ENCODE data around the gene AP1M1.
A peak's percentile ranks its signal among the peaks of the same experiment; 100 is the strongest.

The AP1M1 gene

DNA sequence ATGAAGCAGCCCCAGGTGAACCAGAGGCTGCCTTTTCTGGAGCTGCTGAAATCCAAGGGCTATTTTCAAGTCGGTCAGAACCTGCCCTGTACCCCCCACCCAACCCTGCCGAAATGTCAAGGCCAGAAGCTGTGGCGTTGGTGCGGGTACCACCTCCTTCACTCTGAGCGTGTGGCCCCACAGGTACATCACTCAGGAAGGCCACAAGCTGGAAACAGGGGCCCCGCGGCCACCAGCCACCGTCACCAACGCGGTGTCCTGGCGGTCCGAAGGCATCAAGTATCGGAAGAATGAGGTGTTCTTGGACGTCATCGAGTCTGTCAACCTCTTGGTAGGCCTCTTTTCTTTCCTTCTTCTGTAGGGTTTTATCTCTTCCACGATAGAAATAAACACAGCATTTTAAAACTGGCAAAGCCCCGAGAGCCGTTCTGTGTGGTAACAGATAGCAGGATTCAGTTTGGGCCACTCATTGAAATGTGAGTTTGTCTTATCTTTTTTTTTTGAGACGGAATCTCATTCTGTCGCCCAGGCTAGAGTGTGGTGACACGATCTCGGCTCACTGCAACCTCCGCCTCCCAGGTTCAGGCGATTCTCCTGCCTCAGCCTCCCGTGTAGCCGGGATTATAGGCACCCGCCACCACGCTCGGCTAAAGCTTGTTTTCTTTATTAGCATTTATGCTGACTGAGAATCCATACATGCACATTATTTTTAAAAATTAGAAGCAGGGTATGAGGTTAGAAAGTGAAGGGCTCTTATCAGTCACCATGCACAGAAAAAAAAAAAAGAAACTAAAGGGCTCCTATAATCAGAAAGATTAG lies 11.3 kb downstream of the AP1M1 start:
- DNase-seq = no peak

DNA sequence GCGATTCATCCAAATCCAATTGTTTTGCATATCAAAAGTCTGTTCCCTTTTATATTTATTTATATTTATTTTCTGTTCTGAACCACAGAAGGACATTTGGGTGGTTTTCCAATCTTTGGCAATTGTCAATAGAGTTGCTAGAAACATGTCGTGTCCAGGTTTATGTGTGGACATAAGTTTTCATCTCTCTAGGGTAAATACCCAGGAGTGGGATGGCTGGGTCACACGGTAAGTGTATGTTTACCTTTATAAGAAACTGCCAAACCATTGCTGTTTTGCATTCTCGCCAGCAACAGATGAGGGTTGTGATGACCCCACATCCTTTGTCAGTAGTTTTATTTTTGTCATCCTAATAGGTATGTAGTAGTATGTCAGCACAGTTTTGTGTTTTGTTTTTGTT lies 12.5 kb downstream of the AP1M1 start:
- DNase-seq = no peak

GRCh38 chr19:16213076-16213475 lies 15.4 kb downstream of the AP1M1 start:
- no peak for DNase-seq

DNA sequence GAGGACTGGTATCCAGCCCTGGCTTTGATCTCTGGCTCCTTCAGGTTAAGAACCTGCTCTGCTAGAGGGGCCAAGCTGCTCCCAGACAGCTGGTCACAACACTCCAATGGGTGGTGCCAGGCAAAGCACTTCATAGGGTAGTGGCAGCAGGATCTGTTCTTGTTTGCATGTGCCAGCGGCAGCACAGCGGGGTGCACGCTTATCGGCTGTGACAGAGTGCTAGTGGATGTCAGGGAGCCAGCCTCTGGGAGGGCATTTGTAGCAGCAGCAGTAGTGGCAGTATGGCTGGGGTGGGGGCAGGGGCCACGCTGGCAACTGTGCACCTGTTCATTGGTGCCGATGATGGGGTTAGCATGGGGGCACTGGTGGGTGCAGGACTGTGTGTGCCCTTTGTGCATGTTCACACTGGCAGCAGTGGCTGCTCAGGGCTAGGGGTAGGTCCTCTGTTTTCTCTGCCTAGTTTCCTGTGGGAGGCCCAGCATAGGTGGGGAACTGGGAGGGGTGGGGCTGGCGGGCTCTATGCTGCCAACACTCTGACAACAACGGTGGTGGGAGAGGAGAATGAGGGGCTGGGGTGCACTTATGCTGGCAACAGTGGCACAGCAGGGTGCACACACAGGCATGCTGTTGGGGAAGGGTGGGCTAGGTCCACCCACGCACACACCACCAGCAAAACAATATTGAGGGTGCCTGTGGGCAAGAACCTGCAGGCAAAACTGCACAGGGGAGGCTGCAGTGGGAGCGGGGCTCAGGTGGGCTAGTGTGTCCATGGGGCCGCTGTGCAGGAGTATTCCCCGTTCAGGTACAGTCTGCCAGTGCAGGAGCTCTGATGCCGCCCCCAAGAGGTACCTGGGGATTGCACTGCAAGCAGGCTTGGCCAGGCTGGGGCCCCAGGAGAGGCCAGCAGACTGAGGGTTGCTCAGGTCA lies 19.3 kb downstream of the AP1M1 start:
- no peak for DNase-seq

DNA sequence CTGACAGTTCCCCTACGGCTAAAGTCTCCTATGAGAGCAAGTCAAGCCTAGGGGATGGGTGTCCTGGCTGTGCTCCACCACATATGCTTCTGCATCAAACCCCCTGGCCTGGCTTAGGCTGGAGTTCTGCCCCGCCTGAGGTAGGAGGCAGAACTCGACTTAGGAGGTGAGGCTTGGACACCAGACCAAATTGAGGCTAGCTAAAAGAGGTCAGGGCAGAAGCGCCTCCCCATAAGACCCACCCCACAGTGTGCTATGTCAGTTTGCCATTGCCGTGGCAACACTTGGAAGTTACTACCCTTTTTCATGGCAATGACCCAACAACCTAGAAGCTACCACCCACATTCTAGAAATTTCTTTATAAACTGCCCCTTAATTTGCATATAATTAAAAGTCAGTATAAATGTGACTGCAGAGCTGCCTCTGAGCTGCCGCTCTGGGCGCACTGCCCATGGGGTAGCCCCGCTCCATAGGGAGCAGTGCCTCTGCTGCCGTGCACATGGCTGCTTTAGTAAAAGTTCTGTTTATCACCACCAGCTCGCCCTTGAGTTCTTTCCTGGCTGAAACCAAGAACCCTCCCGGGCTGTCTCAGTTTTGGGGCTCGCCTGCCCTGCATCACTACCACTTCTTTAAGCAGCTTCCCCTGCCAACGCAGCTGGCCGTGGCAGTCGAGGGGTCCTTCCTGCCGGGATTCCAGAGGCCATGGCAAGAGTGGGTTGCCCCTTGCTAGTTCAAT lies 20.2 kb downstream of the AP1M1 start:
- no peak for DNase-seq

GRCh38 chr19:16218851-16219250 lies 21.1 kb downstream of the AP1M1 start:
- DNase-seq = no peak

- DNase-seq = no peak
Measured at GRCh38 chr19:16222806-16223205, 25.1 kb downstream of the AP1M1 start.

GRCh38 chr19:16223746-16224145 lies 26.0 kb downstream of the AP1M1 start:
- DNase-seq = no peak

DNA sequence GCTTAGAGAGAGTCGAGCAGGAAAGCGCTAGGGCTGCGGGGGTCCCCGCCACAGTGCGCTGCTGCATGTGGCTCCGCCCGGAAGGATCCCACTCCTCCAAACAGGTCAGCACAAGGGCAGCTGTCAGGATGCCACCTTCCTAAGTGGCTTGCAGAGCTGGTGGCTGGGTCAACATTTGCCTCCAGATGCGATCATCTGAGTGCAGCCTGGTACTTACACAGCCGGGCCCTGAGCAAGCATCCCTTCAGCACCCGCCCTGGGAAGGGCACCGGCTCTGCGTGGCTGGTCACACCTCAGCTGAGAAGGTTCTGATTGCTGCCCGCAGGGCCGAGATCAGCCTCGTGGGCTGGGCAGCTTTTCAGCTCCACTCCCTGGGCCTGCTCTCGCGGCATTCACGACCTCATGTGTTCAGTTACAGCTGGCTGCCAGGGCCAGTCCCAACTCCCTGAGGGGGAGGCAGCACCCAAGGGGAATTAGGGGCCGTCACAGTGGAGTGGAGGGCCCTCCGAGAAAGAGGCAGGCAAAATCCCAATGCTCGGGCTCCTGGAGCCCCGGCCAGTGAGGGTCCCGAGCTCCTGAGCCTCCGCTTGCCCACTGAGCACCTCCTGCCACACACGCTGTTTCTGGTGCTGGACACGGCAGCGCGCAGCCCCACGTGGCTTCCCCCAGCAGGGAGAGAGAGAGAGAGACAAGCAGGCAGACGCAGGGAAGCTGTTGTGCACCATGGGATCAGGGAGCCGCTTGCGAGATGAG lies 26.8 kb downstream of the AP1M1 start:
- DNase-seq = no peak

- DNase-seq = peak; percentile 19
Measured at GRCh38 chr19:16225279-16226183, 27.8 kb downstream of the AP1M1 start.

DNA sequence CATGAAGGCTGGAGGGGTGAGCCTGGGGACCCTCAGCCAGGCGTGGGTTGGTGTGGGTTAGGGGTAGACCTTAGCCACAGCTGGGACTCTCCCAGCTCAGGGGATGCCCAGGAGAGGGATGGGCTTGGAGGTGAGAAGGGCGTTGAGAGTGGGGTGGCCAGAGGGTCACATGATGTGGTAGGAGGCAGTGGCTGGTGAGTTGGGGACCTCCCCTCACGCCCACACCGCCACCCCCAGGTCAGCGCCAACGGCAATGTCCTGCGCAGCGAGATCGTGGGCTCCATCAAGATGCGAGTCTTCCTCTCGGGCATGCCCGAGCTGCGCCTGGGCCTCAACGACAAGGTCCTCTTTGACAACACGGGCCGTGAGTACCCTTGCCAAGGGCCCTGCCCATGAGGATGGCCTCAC lies 28.5 kb downstream of the AP1M1 start:
- no peak for DNase-seq

DNA sequence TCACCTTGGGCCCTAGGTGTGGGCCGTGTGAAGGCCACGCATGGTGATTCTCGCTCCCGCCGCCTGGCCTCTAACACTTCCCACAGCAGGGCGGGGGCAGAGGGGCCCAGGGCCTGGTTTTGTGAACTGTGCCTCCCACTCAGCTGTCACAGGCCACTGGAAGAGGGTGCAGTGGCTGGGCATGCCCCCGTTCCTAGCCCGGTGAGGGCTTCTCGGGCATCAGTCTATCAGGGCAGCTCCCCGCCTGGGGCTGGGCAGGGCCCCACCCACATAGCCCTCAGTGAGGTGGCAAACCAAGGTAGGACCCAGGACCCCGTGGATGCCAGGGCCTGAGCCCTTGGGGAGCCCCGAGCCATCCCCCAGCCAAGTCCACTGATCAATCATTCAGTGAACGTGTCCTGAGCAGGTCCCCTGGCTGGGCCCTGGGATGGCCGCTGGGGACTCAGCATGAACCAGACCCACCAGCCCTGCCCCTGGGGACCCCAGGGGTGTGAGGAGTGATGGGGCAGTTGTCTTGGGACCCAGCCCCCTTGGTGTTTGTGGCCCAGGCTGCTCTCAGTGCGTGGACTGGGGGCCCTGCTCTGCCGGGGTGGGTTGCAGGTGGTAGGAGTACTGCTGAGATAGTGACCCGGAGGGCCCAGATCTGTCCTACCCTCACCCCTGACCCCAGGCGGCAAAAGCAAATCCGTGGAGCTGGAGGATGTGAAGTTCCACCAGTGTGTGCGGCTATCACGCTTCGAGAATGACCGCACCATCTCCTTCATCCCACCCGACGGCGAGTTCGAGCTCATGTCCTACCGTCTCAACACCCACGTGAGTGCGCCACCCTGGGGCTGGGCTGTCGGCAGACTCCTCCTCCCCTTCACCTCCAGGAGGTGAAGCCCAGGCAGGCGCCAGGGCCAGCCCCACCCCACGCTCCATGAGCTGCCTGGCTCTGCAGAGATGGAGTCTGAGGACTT lies 29.4 kb downstream of the AP1M1 start:
- DNase-seq = peak; percentile 13

DNA sequence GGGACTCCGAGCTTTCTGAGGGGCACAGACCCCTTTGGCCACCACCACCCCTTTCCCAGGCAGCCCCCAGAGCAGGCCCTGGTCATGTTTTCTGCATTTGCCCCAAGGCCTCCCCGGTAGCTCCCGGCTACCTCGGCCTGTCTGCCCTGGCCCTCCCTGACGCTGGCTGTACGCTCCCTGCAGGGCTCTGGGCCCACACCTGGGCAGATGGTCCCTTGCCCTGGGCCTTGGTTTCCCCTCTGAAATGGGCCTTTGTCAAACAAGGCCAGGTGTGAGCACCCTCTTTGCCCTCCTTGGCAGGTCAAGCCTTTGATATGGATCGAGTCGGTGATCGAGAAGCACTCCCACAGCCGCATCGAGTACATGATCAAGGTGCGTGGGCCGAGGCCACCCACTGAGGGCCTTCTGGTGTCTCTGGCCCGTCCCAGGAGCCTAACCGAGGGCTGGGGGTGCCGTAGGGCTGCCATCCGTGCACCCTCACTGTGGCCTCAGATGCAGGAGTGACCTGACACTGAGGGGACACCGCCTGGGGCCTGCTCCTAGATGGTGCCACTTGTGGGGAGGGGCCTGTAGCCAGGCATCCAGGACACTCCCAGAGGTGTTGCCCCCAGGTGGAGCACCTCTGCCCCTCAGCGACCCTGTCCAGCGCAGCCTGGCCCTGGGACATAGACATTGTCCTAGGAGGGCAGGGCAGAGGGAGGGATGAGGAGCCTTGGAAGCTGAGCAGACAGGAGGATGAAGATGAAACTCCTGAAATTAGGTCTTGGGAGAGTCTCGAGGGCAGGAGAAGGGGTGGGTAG lies 30.3 kb downstream of the AP1M1 start:
- DNase-seq = peak; percentile 14

- peak; percentile 19 for DNase-seq
Measured at GRCh38 chr19:16228637-16229321, 31.1 kb downstream of the AP1M1 start.

- DNase-seq = no peak
Measured at GRCh38 chr19:16229322-16229641, 31.6 kb downstream of the AP1M1 start.

DNA sequence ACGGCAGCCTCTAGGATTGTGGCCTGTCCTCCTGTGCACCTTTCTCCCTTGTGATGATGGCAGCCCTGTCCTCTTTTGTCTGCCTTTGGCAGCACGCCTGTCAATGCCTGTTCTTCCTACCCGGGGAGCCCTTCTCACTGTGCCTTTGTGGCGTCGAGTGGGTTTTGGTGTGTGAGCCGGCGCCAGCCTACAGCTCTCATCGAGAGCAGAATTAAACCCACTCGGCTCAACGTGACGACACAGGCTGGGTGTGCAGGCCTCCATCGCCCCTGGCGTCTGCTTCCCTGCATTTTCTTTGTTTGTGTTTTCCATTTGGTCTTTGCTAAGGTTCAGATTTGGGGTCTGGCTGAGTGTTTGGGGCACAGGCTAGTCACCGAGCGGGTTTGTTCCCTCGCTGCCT lies 34.4 kb downstream of the AP1M1 start:
- no peak for DNase-seq

DNA sequence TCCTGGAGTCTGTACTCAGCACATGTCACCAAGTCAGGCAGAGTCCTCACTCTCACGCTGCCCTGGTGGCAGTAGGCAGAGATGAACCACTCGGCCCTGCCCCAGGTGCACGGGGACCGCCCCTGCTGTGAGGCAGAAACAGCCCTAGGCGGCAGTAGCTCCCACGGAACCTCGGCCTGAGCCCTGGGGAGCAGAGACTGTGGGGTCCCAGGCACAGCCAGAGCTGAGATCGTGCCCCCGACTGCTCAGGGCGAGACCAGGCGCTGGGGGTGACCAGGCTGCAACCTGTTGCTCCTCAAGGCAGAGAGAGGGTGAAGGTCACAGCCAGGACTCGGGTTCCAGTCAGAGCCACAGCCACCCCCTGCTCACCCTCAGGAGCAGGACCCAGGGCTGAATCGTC lies 34.9 kb downstream of the AP1M1 start:
- peak; percentile 12 for DNase-seq

- no peak for DNase-seq
Measured at GRCh38 chr19:16233081-16233776, 35.5 kb downstream of the AP1M1 start.
